Skeletal muscle satellite cell (primary cell): ENCODE measurements around the gene DNAI2.

Experiments used
- H3K27me3 ChIP-seq: 2 replicates; pipeline ENCODE4 v1.7.0; 2013; ENCODE audit warnings: low read length; ENCODE audit not compliant: control insufficient read depth, insufficient read depth
- H3K36me3 ChIP-seq: 2 replicates; pipeline ENCODE4 v1.7.0; 2013; ENCODE audit warnings: mild to moderate bottlenecking, control low read depth, low read length; ENCODE audit not compliant: insufficient read depth
- H3K4me1 ChIP-seq: 2 replicates; pipeline ENCODE4 v1.7.0; 2013; ENCODE audit warnings: low read length; ENCODE audit not compliant: control insufficient read depth, insufficient read depth
- H3K4me2 ChIP-seq: 2 replicates; pipeline ENCODE4 v1.7.0; 2013; ENCODE audit warnings: mild to moderate bottlenecking, low read length
- H3K4me3 ChIP-seq: 2 replicates; pipeline ENCODE4 v1.7.0; 2013; ENCODE audit warnings: low read length
- H3K9ac ChIP-seq: 2 replicates; pipeline ENCODE4 v1.7.0; 2013; ENCODE audit warnings: mild to moderate bottlenecking, low read depth, low read length, moderate library complexity
- H3K9me3 ChIP-seq: replicated peaks from 2 replicates; pipeline ENCODE4 v1.7.0; 2013; ENCODE audit warnings: mild to moderate bottlenecking, control low read depth, low read length

Gene DNAI2

DNA sequence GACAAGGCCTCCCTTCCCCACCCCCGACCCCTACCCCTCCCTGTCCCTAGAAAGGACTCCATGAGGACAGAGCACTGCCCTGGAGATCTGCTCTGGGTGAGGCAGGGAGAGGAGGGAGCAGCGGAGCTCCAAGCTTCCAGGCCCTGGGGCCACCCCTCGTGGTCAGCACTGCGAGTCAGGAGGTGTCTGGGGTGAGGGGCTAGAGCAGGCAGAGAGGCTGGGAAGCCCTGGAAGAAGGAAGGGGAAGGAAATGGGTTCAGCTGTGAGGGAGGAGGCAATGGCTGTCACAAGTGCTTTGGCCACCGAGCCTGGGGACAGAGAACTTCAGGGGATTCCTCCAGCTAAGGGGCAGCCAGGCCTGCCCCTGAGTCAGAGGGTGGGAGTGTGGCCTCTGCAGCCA is 28.2 kb upstream of the DNAI2 start:
- Histone ChIP-seq H3K4me3 (no peak overlapping the region), H3K4me2 (no peak overlapping the region), H3K4me1 (no peaks in the 10 kb centered on the region), H3K36me3 (no peaks in the 10 kb centered on the region), H3K27me3 (no peaks in the 10 kb centered on the region), H3K9me3 (no peaks in the 10 kb centered on the region), H3K9ac (no peak overlapping the region)

DNA sequence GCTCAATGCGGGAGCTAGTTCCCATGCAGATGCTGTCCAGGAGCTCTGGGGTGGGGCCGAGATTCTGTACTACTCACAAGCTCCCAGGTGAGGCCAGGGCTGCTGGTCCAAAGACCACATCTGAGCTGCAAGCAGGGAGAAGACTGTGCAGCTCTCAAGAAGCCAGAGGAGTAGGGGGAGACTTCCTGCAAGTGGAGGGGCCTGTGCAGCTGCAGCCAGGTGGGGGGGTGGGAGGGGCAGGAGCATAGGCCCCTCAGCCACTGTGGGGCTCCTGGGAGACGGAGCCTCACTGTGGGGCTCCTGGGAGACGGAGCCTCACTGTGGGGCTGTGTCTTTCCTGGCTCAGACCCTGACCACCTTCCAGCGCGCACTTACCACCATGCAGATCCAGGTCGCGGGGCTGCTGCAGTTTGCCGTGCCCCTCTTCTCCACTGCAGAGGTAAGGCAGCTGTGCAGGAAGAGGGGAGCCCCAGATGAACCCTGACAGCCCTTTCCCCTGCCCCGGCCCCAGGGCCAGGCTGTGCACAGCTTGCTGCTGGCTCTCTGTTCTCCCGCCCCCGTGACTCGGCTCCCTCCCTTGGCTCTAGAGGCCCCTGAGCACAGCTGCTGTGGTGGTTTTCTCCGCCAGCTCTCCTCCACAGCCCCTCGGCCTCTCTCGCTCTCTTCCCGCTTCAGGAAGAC is 24.3 kb upstream of the DNAI2 start:
- H3K36me3 ChIP-seq = no peaks in the 10 kb centered on the region
- H3K27me3 ChIP-seq = no peaks in the 10 kb centered on the region
- no peak overlapping the region for H3K4me2 ChIP-seq
- H3K4me3 ChIP-seq = no peak overlapping the region
- H3K4me1 ChIP-seq = no peaks in the 10 kb centered on the region
- no peak overlapping the region for H3K9ac ChIP-seq
- no peaks in the 10 kb centered on the region for H3K9me3 ChIP-seq

GRCh38 chr17:74250324-74250995 is 23.6 kb upstream of the DNAI2 start:
- Histone ChIP-seq H3K9me3 (no peaks in the 10 kb centered on the region), H3K4me2 (no peak overlapping the region), H3K27me3 (no peaks in the 10 kb centered on the region), H3K36me3 (no peaks in the 10 kb centered on the region), H3K9ac (no peak overlapping the region), H3K4me1 (no peaks in the 10 kb centered on the region), H3K4me3 (no peak overlapping the region)

DNA sequence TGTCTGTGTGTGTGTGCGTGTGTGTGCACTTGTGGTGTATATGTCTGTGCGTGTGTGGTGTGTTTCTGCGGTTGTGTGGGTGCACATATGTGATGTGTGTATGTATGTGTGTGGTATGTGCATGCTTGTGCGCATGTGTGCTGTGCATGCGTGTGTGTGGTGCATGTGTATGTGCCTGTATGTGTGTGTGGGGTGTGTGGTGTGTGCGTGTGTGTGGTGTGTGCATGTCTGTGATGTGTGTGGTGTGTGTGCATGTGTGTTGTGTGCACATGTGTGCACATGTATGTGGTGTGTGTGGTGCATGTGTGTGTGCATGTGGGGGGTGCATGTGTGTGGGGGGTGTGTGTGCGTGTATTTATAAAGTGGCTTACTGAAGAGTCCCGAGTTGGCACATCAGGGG is 23.0 kb upstream of the DNAI2 start:
- no peaks in the 10 kb centered on the region for H3K9me3 ChIP-seq
- H3K27me3 ChIP-seq = no peaks in the 10 kb centered on the region
- H3K4me3 ChIP-seq = no peak overlapping the region
- H3K4me1 ChIP-seq = no peaks in the 10 kb centered on the region
- no peaks in the 10 kb centered on the region for H3K36me3 ChIP-seq
- no peak overlapping the region for H3K9ac ChIP-seq
- no peak overlapping the region for H3K4me2 ChIP-seq

- H3K27me3 ChIP-seq = no peaks in the 10 kb centered on the region
- no peak overlapping the region for H3K4me3 ChIP-seq
- H3K36me3 ChIP-seq = no peaks in the 10 kb centered on the region
- H3K4me1 ChIP-seq = no peaks in the 10 kb centered on the region
- H3K9ac ChIP-seq = no peak overlapping the region
- no peaks in the 10 kb centered on the region for H3K9me3 ChIP-seq
- no peak overlapping the region for H3K4me2 ChIP-seq
Measured at GRCh38 chr17:74251569-74251968, 22.5 kb upstream of the DNAI2 start.

GRCh38 chr17:74252211-74252610 is 21.8 kb upstream of the DNAI2 start:
- H3K4me1 ChIP-seq = no peaks in the 10 kb centered on the region
- H3K4me3 ChIP-seq = no peak overlapping the region
- no peaks in the 10 kb centered on the region for H3K36me3 ChIP-seq
- no peak overlapping the region for H3K4me2 ChIP-seq
- H3K9ac ChIP-seq = no peak overlapping the region
- H3K27me3 ChIP-seq = no peaks in the 10 kb centered on the region
- H3K9me3 ChIP-seq = no peaks in the 10 kb centered on the region

DNA sequence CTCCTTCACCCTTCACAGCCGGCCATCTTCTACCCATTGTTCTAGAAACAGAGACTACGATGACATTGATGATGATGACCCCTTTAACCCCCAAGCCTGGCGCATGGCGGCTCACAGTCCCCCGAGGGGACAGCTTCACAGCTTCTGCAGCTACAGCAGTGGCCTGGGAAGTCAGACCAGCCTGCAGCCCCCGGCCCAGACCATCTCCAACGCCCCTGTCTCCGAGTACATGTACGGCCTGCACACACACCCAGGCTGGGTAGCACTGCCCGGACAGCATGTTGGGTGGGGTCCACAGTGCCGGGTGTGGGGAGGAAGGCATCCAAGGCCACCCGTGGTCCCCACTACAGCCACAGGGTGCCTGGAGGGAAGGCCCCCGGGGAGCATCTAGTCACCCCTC is 21.0 kb upstream of the DNAI2 start:
- Histone ChIP-seq H3K36me3 (no peaks in the 10 kb centered on the region), H3K9ac (no peak overlapping the region), H3K27me3 (no peaks in the 10 kb centered on the region), H3K4me3 (no peak overlapping the region), H3K4me1 (no peaks in the 10 kb centered on the region), H3K4me2 (no peak overlapping the region), H3K9me3 (no peaks in the 10 kb centered on the region)

- H3K9ac ChIP-seq = no peak overlapping the region
- H3K27me3 ChIP-seq = no peaks in the 10 kb centered on the region
- H3K4me3 ChIP-seq = no peak overlapping the region
- no peak overlapping the region for H3K4me2 ChIP-seq
- H3K9me3 ChIP-seq = no peaks in the 10 kb centered on the region
- H3K36me3 ChIP-seq = no peaks in the 10 kb centered on the region
- H3K4me1 ChIP-seq = no peaks in the 10 kb centered on the region
Measured at GRCh38 chr17:74257311-74257710, 16.7 kb upstream of the DNAI2 start.

GRCh38 chr17:74259667-74260524 is 14.1 kb upstream of the DNAI2 start:
- Histone ChIP-seq H3K27me3 (no peaks in the 10 kb centered on the region), H3K36me3 (no peaks in the 10 kb centered on the region), H3K4me1 (no peaks in the 10 kb centered on the region), H3K9me3 (no peaks in the 10 kb centered on the region), H3K4me2 (no peak overlapping the region), H3K4me3 (no peak overlapping the region), H3K9ac (no peak overlapping the region)

- no peaks in the 10 kb centered on the region for H3K9me3 ChIP-seq
- no peaks in the 10 kb centered on the region for H3K27me3 ChIP-seq
- no peaks in the 10 kb centered on the region for H3K36me3 ChIP-seq
- H3K4me3 ChIP-seq = no peak overlapping the region
- no peak overlapping the region for H3K9ac ChIP-seq
- H3K4me2 ChIP-seq = no peak overlapping the region
- no peaks in the 10 kb centered on the region for H3K4me1 ChIP-seq
Measured at GRCh38 chr17:74260525-74260850, 13.5 kb upstream of the DNAI2 start.

GRCh38 chr17:74262601-74263000 is 11.4 kb upstream of the DNAI2 start:
- Histone ChIP-seq H3K36me3 (no peaks in the 10 kb centered on the region), H3K4me2 (no peak overlapping the region), H3K4me3 (no peak overlapping the region), H3K4me1 (no peaks in the 10 kb centered on the region), H3K9ac (no peak overlapping the region), H3K27me3 (no peaks in the 10 kb centered on the region), H3K9me3 (peaks cover under 1% of the 10 kb centered on the region)
